HG02763 (cell line): Measurements from ENCODE around the gene C1QTNF1.

Experiments
- ATAC-seq: cut with Tn5 transposase; IDR thresholded peaks from one replicate; pipeline ENCODE4 v1.9.1; 2021; ENCODE audit warnings: mild to moderate bottlenecking, moderate library complexity; ENCODE audit not compliant: unreplicated experiment

Gene C1QTNF1

DNA sequence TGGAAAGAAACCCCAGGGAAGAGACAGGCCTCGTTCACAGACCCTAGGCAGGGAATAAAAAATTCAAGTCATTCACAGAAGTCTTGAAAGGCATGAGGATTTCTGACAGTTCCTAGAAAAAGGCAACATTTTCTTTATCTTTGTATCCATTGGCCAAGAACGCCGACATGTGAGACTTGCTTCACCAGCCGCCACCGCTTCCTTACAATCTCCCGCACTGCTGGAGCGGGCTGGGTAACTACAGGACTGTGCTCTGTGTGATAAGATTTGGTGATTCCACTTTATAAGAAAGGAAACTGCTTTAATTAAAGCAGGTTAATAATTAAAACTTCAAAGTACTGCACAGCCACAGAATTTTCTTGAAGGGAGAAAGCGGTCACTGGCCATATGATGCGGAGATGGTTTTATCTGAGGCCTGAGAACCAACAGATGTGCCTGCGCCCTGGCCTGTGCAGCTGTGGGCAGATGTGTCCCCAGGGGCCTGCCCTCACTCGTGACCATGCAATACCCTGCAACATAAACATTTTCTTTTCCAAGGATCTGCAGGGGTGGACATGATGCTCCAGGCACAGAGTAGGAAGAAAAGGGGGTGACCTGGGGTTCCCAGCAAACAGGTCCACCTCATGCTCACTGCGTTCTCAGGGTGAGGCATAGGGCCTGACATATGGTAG, 31.3 kb upstream of the C1QTNF1 start:
- ATAC-seq, result no peak

DNA sequence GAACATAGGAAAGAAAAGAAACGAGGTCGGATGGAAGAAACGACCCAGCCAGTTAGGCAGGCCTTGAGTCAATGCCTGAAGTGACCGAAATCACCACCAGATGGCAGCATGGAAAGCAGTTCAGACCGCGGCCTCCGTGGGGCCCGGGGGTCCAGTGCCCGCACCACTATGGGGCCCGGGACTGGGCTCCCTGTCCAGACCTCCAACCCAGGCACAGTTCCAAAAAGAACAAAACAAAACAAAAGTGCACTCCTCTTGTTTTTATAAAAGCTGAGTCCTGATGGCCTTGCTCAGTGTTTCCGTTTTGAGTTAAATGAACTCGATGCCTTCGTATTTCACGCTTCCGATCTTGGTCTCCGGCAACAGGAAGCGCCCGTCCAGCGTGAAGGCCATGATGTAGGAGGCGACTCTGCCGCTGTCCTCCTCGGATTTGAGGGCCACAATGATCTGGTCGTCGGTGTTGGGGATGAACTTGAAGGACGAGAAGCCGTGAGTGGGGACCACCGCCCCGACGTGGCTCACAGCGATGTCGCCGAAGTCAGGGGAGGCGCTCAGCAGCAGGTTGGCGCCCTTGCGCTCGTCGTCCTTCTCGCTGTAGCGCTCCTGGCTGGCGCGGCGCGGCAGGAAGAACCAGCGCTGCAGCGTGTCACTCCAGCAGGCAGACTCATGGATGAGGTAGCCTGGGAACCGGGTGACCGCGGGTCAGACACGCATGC, 30.6 kb upstream of the C1QTNF1 start:
- ATAC-seq, result no peak

DNA sequence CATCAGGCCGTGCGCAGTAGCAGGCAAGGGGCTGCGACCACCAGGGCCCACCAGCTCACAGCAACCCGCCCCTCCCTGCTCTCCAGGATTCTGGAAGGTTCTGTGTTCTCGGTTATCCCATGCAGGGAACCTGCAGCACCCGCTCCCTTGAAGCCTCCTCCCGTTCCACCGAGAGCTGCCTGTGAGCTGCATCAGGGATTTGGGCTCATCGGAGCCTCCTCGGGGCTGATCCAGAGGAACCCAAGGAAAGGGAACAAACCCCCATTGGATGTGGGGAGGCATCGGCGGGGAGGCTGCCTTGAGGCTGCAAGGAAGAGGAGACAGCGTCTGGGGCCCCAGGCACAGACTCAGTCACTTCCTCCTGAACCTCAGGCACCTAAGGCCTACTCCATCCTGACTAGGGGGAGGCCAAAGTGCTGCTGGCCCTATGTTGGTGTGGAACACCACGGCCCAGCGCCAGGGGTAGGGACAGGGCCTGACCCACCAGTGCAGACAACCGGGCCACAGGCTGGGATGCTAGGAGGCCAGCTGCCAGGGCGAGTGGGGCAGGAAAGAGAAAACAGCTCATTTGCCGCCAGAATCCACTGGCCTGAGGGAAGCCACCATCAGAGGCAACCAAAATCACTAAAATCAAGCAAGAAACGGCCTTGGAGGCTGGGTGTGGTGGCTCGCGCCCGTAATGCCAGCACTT, 29.8 kb upstream of the C1QTNF1 start:
- ATAC-seq, result no peak

DNA sequence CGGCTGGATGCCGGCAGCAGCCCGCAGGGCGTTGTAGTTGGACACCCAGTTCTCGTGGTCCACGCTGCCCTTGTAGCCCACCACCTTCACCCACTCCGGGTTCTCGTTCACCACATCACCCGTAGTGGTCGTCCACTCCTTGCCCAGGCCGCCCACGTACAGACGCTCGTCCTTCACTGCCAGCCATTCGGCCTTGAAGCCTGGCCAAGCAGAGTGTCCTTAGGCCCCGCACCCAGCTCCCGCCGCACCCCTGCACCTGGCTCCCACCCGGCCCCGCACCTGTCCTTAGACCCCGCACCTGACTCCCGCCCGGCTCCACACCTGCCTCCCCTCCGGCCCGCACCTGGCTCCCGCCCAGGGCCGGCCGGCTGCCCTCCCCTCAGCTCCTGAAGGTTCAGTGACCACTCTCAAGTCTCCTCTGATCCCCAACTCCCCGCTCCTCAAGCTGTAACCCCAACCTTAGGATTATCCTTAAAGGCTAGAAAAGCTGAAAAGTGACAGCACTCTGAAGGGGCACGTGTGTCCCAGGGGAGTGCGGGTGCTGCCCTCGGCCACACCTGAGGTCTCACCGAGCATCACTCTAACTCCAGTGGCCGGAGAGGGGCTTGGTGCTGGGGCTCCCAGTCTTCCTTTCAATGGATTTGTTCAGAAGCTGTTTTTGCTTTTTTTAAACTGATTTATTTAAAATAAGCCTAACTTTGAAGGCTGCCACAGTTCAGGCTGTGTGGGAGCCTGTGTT, 28.8 kb upstream of the C1QTNF1 start:
- no peak for ATAC-seq

DNA sequence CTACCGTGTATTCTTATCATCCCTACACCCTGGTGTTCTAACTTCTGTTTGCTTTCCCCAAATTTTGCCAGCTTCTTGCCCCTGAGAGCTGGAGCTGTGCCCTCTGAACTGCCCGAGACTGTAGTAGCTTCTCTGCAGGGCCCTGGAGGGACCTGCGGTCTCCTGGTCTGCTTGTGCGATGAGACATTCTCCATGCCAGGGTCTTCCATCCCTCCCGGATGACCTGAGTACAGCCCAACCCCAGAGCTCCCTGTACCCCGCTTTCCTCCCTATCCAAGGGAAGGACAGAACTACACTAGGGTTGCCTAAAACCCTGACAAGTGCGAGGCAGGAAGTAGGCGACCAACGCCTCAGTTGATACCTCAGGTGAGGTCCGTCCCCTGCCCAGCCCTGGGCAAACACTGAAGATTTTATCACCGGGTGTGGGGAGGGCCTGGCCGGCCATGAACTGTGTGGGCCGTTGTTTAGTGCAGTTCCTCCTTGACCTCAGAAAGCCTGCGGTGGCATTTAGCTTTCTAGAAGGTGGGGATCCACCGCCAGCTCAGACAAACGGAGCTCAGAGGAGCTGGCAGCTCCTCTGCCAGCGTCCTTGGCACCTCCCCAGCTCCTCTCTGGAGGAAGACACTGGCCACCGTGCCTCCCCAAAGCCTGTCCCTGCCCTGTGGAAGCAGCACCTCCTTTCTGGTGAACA, 28.1 kb upstream of the C1QTNF1 start:
- ATAC-seq, result no peak

DNA sequence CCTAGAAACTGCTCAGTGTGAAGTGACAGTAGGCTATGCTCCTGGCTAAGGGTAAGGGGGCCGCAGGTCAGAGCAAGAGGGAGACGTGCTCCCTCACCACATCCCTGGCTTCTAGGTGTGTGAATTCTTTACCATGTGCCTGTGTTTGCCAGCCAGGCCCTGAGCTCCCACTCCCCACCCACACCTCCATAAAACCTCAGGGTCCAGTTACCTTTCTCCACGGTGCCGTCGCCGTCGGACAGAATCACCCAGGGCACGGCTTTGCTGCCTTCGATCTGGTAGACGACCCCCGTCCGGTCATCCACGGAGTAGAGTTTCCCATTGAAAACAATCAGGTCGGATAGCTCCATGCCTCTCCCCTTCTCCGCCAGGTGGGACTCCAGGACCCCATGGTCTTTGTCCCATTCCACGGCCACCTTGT, 27.2 kb upstream of the C1QTNF1 start:
- ATAC-seq, result no peak

DNA sequence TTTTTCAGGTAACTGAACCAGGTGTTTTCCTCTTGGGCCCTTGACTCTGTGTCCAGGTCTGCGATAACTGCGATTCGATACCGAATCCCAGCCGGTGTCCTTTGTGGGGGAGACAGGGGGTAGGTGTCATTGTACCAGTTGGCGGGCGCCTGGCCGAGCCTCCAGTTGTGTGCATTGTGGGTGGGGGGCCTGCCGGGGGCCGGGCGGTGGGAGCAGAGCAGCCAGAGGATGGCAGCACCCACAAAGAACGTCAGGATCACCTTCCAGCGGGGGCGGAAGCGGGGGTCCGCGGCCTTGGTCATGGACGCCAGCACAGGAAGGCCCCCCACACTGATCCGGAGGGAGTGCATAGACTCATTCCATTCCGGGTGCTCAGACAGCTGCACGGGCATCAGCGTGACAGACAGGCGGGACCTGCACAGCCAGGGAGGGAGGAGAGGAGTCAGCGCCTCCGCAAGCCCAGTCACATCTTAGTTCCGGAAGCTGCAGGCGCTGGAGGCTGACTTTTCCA, 26.7 kb upstream of the C1QTNF1 start:
- no peak for ATAC-seq

DNA sequence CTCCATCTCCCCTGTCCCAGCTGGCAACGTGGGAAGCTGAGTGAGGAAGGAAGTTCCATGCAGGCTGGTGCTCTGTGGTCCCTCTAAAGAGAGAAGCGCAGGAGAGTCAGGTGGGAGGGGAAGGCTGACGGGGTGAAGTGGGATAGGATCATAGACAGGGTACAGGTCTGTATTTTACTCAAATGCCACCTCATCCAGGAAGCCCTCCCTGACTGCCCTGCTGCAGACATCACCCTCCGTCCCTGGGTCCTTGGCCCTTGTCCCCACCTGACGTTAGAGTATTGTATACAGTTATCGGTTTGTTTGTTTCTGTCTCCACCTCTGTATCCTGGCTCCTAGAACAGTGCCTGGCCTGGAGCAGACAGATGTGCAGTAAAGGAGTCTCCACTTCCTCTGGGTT, 26.1 kb upstream of the C1QTNF1 start:
- ATAC-seq, result no peak

DNA sequence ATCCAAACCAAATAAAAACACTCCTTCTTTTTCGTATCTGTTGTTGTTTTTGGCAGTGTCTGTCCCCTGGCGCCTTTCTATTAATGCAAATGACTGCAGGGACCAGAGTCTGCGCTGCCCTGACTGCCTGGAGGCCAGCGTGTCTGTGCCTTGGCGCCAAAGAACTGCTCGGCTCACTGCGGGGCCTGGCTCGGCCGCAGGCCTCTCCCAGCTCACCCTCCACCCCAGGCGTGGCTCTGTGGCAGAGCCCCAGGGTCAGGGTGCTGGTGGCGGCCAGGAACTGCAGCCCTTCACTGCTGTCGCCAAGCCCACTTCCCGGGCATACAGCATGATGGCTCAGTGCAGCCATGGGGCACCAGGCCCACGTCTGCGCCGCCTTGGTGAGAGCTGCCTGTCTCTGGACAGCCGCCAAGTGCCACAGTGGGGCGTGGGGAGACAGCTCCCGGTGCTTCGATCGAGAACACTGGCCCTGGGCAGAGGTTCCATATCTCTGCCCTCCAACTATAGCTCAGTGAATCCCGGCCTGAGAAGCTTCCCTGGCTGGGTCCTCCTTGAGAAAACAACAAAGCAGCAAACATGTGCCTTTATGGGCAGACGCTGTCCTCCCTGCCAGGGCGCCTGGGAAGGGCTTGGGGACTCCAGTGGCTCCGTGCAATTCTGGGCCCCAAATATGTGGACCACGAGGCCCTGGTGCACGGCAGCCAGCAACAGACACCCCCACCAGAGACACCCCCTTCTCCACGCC, 25.5 kb upstream of the C1QTNF1 start:
- ATAC-seq, result no peak

DNA sequence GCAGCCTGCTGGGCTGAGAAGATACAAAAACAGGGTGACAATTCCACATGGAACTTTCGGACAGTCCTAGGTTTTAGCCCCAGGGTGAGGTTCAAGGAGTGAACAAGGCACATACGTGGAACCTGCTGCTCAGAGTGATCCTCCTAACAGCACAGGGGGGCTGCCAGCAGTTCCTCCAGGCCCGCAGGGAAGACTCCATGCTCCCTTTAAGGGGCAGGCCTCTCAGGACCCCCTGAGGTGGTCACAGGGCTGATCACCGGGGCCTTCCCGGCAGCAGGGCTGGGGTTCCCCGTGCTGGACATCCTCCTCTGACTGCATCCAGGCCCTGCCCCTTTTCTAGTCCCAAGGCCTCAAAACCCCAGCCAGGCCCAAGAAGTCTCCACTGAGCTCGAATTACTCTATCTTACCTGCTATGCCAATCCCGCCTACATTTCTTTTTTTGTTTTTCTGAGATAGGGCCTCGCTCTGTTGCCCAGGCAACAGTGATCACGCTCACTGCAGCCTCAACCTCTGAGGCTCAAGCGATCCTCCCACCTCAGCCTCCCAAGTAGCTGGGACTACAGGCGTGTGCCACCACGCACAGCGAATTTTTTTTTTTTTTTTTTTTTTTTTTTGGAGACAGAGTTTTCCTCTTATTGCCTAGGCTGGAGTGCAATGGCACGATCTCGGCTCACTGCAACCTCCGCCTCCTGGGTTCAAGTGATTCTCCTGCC, 24.8 kb upstream of the C1QTNF1 start:
- no peak for ATAC-seq

DNA sequence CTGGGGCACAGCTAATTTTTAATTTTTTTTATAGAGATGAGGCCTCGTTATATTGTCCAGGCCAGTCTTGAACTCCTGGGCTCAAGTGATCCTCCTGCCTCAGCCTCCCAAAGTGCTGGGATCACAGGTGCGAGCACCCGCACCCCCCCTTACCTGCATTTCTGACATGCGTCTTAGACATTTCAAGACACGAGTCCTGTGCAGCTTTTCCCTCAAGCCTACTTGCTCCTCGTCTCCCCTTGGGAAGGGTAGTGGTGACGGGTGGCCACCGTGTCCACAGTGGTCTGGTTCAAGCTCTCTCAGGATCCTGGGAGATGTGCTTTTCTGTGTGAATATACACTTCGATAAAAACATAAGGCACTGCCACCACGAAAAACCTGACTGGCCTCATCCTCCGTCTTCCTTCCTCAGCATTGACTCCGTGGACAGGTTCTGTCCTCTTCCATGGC, 24.0 kb upstream of the C1QTNF1 start:
- no peak for ATAC-seq

DNA sequence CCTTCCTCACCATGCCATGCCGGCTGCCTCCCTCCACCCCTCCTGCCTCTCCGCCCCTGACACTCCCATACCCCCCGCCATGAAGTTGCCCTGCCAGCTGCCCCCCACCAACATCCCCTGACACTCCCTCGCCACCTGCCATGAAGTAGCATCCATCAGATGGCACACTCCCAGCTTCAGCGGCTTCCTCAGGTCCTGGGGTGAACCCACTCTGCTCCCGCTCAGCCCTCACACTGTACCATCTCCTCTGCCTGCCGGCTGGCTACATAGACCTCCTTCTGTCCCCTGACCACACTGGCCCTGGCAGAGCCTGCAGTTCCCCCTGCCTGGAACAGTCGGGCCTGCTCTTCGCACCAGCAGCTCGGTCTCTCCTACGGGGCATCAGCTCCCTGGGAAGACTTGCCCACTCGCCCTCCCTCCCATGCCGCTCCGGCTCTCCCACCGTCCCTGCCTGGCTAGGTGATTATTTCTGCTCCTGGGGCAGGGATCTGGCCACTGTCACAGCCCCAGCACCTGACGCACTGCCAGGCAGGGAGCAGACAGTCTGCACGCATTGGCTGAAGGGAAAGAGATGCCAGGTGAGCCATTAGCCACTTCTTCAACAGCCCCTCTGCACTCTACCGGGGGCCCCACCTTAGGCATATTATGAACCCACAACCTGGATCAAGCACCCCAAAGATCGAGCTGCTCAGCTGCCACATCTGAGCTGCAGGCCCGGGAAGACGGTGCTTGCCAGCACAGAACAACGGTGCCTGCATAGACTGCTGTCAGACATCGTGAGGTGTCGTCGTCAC, 23.4 kb upstream of the C1QTNF1 start:
- ATAC-seq, result no peak

DNA sequence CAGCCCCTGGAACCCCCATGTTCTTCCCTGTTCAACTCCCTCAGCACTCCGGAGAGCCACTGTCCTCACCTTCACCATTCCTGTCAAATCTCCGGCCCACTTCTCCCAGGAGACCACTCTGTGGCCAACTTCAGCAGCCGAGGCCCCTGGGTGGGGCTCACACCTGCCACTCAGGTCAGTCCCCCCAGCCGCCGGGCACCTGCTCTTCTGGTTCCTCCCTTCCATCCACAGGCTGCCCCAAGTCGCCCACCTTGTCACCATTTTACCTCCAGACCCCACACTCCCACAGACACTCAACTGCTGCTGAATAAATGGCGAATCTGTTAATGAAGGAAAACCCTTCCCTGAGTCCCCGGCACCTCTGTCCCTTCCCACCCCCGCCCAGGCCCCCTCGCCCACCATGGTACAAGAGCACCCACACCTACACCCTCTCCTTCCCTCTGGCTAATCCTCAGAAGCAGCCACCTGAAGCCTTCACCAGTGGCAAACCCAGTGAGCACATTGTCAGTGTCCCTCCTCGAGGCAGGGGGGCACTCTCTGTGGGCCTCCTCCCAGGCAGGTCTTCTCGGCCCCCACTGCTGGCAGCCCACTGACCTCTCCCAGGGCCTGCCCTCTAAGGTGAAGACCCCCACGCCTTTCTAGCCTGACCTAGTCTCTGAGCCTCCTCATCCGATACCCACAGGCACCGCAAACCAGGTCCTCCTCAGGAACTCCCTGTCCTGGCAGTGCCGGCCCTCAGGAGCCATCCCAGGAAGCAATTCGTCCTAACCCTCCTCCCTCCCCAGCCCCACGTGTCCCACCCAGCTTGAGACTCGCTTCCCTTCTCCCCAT, 22.6 kb upstream of the C1QTNF1 start:
- ATAC-seq, result no peak

DNA sequence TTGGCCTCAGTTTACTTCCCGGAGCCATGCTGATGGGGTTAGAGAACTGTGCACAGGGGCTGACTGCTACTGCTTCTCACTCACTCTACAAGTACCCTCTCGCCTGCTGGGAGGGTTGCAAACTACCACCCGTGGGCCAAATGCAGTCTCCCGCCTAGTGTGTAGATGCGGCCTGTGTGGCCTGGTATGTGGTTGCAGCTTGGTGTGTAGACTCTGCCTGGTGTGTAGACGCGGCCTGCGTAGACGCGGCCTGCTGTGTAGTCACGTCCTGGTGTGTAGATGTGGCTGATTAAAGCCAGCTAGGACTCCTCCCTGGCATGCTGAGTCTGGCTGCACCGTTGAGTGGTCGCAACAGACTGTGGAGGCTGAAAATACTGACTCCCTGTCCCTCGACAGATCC, 21.7 kb upstream of the C1QTNF1 start:
- ATAC-seq, result no peak

DNA sequence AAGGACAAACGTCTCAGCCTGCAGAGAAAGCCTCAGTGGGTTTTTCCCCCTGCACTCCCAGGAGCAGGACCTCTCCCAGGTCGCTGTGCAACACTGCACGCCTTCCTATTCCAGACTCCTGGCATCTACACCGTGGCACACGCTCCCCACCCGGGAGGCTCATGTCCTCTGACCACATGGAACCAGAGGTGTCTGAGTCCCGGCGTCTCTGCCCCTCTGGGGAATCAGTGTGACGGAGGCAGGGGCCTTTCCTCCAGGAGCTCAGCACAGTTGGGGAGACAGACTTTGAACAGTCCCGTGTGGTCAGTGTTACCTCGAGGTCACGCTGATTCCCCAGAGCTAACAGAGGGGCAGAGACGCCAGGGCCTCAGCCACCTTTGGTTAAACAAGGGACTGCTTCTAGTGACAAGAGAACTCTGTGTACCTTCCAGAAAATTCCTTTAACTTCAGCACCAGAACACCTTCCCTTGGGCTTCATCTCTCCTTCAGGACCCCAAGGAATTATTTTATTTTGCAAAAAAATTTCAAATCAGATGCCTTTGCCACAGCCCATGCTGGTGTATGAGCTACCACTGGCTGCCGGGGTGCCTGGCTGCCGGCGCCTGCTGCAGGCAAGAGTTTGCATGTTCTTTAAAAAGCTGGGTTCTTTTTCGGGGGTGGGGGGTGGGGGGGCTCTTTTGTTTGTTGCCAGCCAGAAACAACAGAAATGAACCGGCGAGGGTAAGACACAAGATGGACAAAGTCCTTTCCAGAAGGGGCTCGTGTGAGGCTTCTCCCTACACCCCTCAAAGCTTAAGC, 21.0 kb upstream of the C1QTNF1 start:
- ATAC-seq, result no peak

DNA sequence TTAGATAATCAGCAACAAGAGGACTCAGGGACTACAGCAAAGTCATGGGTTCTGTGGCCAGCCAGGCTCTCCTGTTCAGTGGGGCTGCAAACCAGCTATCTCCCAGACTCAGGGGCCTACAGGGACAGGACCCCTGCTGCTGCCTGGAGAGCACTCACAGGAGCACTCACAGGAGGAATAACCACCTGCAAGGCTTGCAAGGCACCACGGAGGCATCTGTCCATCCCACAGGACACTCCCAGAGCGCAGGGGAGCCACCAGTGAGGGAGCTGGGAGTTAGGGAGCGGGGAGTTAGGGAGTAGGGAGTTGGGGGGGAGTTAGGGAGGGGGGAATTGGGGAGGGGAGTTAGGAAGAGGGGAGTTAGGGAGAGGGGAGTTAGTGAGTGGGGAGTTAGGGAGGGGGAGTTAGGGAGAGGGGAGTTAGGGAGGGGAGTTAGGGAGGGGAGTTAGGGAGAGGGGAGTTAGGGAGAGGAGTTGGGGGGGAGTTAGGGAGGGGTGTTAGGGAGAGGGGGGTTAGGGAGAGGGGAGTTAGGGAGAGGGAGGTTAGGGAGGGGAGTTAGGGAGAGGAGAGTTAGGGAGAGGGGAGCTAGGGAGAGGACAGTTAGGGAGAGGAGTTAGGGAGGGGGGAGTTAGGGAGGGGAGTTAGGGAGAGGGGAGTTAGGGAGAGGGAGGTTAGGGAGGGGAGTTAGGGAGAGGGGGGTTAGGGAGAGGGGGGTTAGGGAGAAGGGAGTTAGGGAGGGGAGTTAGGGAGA, 20.1 kb upstream of the C1QTNF1 start:
- ATAC-seq, result no peak
